GM21528 (cell line): ENCODE data around the gene ENTHD1.

ENCODE experiments used
- ATAC-seq: cut with Tn5 transposase; IDR thresholded peaks from one replicate; pipeline ENCODE4 v1.9.1; 2021; ENCODE audit warnings: mild to moderate bottlenecking, moderate library complexity; ENCODE audit not compliant: unreplicated experiment, low FRiP score

The ENTHD1 gene

DNA sequence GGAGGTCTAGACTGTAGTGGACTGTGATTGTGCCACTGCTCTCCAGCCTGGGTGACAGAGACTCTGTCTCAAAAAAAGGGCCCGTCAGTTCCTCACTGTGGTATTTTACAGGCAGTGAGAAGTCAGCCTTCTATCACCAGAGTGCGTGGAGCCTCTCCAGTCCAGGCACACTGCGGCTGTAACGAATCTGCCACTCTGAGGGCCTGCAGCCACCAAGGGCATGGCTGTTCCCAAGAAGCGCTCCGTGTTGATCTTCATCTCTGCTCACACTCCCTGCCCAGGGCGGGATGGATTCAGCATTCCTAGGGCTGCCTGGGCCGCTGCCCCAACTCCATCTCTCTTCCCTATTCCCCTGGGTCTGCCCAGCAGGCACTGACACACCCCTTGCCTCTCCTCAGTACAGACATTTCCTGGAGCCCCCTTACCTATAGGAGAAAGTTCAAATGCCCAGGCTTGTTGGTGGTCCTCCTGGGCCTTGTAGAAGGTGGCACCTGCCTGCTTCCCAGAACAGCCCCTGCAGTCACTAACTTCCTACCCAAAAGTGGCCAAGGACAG lies 174.6 kb downstream of the ENTHD1 start:
- ATAC-seq: no peak

DNA sequence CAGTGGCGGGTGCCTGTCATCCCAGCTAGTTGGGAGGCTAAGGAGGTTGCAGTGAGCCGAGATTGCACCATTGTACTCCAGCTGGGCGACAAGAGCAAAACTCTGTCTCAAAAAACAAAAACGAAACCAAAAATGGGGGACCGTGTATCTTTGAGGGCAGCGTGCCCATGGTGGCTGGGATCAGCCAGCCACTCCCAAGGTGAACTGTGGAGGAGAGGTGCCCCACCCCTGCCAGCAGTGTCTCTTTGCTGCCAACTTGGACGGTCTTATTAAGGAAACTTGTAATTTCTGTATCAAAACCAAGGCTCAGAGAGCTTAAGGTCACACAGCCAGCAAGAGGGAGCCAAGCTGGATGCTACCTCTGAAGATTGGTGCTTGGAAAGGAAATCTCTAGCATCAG lies 175.4 kb downstream of the ENTHD1 start:
- no peak for ATAC-seq

DNA sequence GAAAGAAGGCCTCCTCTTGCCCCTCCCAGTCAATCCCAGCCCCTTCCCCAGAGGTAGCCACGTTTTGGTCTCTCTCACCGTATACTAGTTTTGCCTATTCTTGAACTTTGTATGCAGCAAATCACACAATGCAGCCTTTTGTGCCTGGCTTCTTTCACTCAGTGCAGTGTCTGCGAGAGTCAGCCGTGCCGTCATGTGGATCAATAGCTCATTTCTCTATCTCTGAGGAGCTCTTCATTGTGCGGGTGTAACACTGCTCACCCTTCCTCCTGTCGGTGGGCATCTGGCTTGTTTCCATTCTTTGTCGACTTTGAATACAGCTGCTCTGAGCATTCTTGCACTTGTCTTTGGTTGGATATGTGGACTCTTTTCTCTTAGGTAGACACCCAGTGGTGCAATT lies 176.5 kb downstream of the ENTHD1 start:
- ATAC-seq: no peak

- no peak for ATAC-seq
Measured at GRCh38 chr22:39716534-39716933, 177.0 kb downstream of the ENTHD1 start.

- ATAC-seq: no peak
Measured at GRCh38 chr22:39715778-39716495, 177.6 kb downstream of the ENTHD1 start.

- no peak for ATAC-seq
Measured at GRCh38 chr22:39714321-39714720, 179.2 kb downstream of the ENTHD1 start.

GRCh38 chr22:39713799-39714290 lies 179.7 kb downstream of the ENTHD1 start:
- no peak for ATAC-seq

DNA sequence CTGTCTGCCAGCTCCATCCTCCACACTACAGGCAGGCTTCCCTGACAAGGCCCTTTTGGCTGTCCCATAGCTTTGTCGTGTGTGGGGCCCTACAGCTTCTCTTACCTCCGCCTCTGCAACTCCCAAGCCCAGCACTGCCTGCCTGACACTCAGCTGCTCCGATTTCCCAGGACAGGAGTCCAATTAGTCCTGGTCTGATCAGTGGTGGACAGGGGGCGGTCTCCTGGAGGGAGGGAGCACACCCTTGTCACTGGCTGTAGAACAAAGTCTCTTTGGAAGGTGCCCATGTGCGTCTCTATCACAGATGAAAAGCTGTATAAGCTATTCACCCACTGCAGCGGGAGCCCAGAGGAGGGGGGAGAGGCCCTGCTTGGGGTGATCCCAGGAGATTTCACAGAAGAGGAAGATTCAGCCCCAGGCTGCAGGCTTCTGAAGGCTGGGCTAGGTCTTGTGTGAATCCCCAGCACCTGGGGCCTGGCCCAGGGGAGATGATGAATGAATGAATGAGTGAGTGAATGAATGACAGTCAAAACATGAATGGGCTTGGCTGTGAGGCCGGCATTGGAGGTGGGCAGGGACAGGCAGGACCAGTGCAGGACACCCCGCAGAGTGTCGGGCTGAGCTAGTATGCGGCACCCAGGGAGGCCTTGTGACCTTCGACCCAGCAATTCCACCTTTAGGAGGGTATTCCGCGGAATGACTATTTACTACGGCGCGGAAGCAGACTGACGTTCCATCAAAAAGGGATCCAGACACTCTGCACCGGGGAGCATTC lies 180.6 kb downstream of the ENTHD1 start:
- no peak for ATAC-seq

GRCh38 chr22:39712081-39712480 lies 181.5 kb downstream of the ENTHD1 start:
- ATAC-seq: no peak

DNA sequence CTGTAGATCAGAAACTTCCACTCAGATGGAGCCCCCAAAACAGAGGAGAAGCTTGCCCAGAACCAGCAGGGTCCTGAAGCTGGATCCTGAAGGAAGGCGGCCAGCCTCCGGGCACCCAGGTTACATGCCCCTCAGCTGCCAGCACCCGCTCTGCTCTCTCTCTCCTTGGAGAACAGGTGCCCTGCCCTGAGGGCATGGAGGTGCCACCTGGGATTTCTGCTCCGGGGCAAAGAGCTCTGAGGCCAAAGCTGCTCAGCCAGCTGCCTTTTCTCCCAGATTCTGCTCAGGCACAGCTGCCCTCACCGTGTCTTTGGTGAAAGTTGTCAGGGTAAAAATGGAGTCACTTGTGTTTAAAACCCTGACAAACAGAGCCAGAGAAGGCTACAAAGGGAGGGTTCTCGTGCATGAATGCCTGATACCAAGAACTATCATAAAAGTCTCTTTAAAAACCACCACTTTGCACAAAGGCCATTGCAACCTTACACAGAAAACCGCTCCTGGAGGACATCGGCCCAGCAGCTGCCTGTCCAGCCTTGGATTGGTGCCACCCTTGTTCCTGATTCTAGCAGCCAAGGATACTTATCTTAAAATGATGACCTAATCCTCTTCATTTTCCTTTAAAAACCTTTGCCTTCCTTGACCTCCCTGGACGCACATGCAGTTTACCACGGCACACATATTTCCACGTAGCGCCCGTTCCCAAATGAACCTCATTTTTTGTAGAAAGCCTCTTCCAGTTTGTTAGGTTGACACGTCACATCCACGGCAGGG lies 183.0 kb downstream of the ENTHD1 start:
- no peak for ATAC-seq

- ATAC-seq: no peak
Measured at GRCh38 chr22:39707816-39708215, 185.7 kb downstream of the ENTHD1 start.

- no peak for ATAC-seq
Measured at GRCh38 chr22:39707351-39707750, 186.2 kb downstream of the ENTHD1 start.

DNA sequence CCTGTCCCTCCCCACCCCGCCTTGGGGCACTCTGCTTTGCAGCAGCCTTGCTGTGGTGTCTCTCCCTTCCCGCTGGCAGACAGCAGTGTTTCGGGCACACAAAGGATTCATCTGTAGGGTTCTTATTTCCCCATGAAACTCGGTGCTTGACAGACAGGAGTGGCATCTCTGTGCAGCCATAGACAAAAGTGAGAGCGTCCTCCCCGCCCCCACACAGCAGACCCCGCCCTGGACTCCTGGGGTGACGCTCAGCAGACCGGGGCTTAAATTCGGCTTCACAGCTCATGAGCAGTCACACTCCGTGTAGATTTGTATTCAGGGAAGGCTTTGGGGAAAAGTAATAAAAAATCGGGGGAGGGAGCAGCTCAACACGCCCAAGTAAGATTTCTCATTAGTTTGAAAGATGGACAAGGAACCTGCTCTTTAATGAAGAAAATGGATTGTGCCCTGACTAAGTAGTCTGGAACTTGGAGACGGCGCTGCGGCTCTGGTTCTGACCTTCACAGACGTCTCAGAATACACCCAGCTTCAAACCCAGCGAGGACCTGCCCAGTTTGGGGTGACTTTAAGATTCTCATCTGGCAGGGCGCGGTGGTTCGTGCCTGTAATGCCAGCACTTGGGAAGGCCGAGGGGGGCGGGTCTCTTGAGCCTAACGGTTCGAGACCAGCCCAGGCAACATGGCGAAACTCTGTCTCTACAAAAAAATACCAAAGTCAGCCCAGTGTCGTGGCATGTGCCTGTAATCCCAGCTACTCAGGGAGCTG lies 187.0 kb downstream of the ENTHD1 start:
- no peak for ATAC-seq

DNA sequence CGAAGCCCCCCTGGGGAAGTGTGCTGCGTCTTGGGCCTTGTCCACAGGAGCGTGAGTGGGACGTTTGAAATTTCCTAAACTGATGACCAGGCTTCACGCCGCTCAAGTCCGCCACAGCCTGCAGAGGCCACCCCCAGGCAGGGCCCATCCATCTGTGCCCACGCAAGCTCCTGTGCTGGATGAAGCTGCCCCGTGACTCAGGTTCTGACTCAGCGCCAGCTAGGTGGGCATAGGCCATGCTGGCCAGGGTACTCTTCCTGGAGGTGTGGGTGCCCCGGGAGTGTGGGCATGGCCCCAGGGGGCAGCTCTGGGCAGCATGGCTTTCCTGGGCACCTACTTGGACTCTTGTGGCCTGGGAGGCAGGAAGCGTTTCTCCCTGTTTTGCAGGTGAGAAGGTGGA lies 188.2 kb downstream of the ENTHD1 start:
- ATAC-seq: no peak

DNA sequence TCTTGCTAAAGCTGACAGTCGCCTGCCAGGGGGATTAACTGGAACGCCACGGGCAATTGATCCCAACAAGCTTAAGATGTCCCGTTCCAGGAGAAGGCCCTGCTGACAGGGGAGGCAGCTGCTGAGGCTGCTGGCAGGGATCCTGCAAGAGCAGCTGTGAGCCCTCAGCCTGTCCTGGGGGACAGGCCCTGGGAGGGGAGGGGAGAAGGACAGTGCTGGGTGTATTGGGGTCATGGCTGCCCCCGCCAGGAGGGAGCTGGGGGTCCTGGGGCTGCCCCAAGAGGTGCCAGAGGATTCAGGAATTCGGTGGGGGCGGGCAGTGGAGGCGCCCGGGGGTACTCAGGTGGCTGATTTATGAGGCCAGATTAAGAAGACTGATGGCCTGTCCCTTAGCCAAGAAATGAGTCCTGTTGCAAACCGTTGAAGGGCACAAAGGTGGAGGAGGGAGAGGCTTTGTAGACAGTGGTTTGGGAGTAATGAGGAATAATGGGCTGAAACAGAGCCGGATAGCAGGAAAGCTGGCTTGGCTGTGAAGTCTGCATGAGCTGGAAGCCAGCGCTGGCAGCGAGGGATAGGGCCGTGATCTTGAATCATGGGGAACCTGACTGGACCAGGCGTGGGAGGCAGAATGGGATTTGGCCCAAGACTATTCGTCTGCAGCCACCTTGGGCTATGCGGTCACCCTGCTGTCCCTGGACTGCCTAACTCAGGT lies 189.5 kb downstream of the ENTHD1 start:
- ATAC-seq: no peak

DNA sequence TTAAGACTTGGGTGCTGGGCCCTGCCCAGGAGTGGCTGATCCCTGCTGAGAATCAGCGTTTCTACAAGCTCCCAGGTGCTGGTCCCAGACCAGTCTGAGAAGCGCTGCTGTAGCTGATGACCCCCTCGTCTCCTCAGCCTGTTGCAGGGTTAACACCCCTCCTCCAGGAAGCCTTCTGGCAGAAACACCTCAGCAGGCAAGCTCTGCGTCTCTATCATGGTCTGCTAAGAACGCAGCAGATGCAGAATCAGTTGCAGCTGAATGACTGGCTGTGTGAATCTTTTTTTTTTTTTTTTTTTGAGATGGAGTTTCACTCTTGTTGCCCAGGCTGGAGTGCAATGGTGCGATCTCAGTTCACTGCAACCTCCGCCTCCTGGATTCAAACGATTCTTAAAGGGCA lies 190.5 kb downstream of the ENTHD1 start:
- no peak for ATAC-seq

- no peak for ATAC-seq
Measured at GRCh38 chr22:39700565-39700964, 193.0 kb downstream of the ENTHD1 start.

GRCh38 chr22:39699631-39700360 lies 193.8 kb downstream of the ENTHD1 start:
- ATAC-seq: no peak
